GM23338 (cell line): ENCODE data around the gene MRPL38. TPM values are rescaled to one million over a fixed set of nuclear protein-coding genes. Genes with fewer than 3 reads are reported as not detected.

Experiments
- ATAC-seq: fragments of 200-7000 bp; cut with Tn5 transposase; 3 replicates; pipeline ENCODE4 v1.9.1; 2020
- DNase-seq: peaks from one replicate; pipeline ENCODE4 v3.0.0-alpha.2; 2015; ENCODE audit warnings: low spot score
- H2AFZ ChIP-seq: fragments of 200-600 bp; sonication (generic); 2 replicates; pipeline ENCODE4 v1.8.0; 2016; ENCODE audit warnings: antibody characterized with exemption, mild to moderate bottlenecking, moderate library complexity
- H3F3A ChIP-seq: fragments of 200-600 bp; sonication (generic); replicated peaks from 2 replicates; pipeline ENCODE4 v1.8.0; 2017; ENCODE audit warnings: antibody characterized with exemption, mixed run types, low read depth
- H3K27ac ChIP-seq: fragments of 200-600 bp; sonication (generic); 2 replicates; pipeline ENCODE4 v1.6.1; 2016; ENCODE audit warnings: low read depth
- H3K27me3 ChIP-seq: fragments of 200-600 bp; sonication (generic); 2 replicates; pipeline ENCODE4 v1.8.0; 2016; ENCODE audit warnings: mild to moderate bottlenecking, mixed run types, moderate library complexity; ENCODE audit not compliant: insufficient read depth
- H3K36me3 ChIP-seq: fragments of 200-600 bp; sonication (generic); 2 replicates; pipeline ENCODE4 v1.8.0; 2016; ENCODE audit warnings: mild to moderate bottlenecking; ENCODE audit not compliant: insufficient read depth
- H3K4me1 ChIP-seq: fragments of 200-600 bp; sonication (generic); 2 replicates; pipeline ENCODE4 v1.8.0; 2016; ENCODE audit warnings: mild to moderate bottlenecking, moderate library complexity; ENCODE audit not compliant: insufficient read depth
- H3K4me2 ChIP-seq: fragments of 200-600 bp; sonication (generic); 2 replicates; pipeline ENCODE4 v1.7.1; 2017; ENCODE audit warnings: mixed run types
- H3K4me3 ChIP-seq: fragments of 200-600 bp; sonication (generic); 2 replicates; pipeline ENCODE4 v1.6.1; 2016; ENCODE audit warnings: mixed run types
- H3K79me2 ChIP-seq: fragments of 200-600 bp; sonication (generic); replicated peaks from 2 replicates; pipeline ENCODE4 v1.8.0; 2017; ENCODE audit warnings: mild to moderate bottlenecking; ENCODE audit not compliant: insufficient read depth
- H3K9me2 ChIP-seq: fragments of 200-600 bp; sonication (generic); 2 replicates; pipeline ENCODE4 v1.8.0; 2017; ENCODE audit not compliant: insufficient read depth
- H4K20me1 ChIP-seq: fragments of 200-600 bp; sonication (generic); replicated peaks from 2 replicates; pipeline ENCODE4 v1.8.0; 2017; ENCODE audit warnings: mild to moderate bottlenecking; ENCODE audit not compliant: insufficient read depth
- H3K27ac Mint-ChIP-seq: 2 replicates; pipeline ENCODE4 v1.8.0; 2020; ENCODE audit warnings: inconsistent platforms, mild to moderate bottlenecking, moderate library complexity, mixed read lengths
- H3K27me3 Mint-ChIP-seq: 3 replicates; pipeline ENCODE4 v1.8.0; 2022; ENCODE audit warnings: low read depth, mild to moderate bottlenecking, moderate library complexity, mixed read lengths, inconsistent platforms; ENCODE audit not compliant: insufficient read depth, poor library complexity
- H3K36me3 Mint-ChIP-seq: 3 replicates; pipeline ENCODE4 v1.8.0; 2021; ENCODE audit warnings: low read depth, mild to moderate bottlenecking, inconsistent platforms, moderate library complexity, mixed read lengths
- H3K4me1 Mint-ChIP-seq: 3 replicates; pipeline ENCODE4 v1.8.0; 2020; ENCODE audit warnings: mild to moderate bottlenecking, inconsistent platforms, mixed read lengths
- H3K4me3 Mint-ChIP-seq: 3 replicates; pipeline ENCODE4 v1.8.0; 2021; ENCODE audit warnings: moderate library complexity, mild to moderate bottlenecking, inconsistent platforms, mixed read lengths
- H3K9me3 Mint-ChIP-seq: 3 replicates; pipeline ENCODE4 v1.8.0; 2020; ENCODE audit warnings: moderate library complexity, mild to moderate bottlenecking, inconsistent platforms, mixed read lengths
- CREB1 ChIP-seq: fragments of 250-450 bp; sonication (Bioruptor Pico); IDR thresholded peaks from 2 replicates; pipeline ENCODE4 v1.5.0; 2020; ENCODE audit warnings: low read depth, mild to moderate bottlenecking, moderate library complexity
- EZH2 ChIP-seq: fragments of 200-600 bp; sonication (generic); IDR thresholded peaks from one replicate; pipeline ENCODE4 v1.8.0; 2017; ENCODE audit warnings: antibody characterized with exemption, mild to moderate bottlenecking, low read depth; ENCODE audit not compliant: unreplicated experiment
- EZH2phosphoT487 ChIP-seq: fragments of 200-600 bp; sonication (generic); IDR thresholded peaks from one replicate; pipeline ENCODE4 v1.8.1; 2018; ENCODE audit warnings: antibody characterized with exemption; ENCODE audit not compliant: unreplicated experiment
- JUNB ChIP-seq: IDR thresholded peaks from one replicate; pipeline ENCODE4 v1.6.1; 2016; ENCODE audit warnings: antibody characterized with exemption; ENCODE audit not compliant: unreplicated experiment
- NANOG ChIP-seq: IDR thresholded peaks from 2 replicates; pipeline ENCODE4 v1.6.1; 2016; ENCODE audit warnings: antibody characterized with exemption, borderline replicate concordance
- POLR2AphosphoS5 ChIP-seq: IDR thresholded peaks from 2 replicates; pipeline ENCODE4 v1.6.1; 2016; ENCODE audit warnings: antibody characterized with exemption, low read depth
- STAT1 ChIP-seq: IDR thresholded peaks from one replicate; pipeline ENCODE4 v1.6.1; 2016; ENCODE audit warnings: antibody characterized with exemption; ENCODE audit not compliant: unreplicated experiment
- ZNF331 ChIP-seq: fragments of 250-450 bp; sonication (Bioruptor Pico); IDR thresholded peaks from 2 replicates; pipeline ENCODE4 v1.5.0; 2020; ENCODE audit warnings: low read depth, mild to moderate bottlenecking, moderate library complexity
- ZNF462 ChIP-seq: fragments of 250-450 bp; sonication (Bioruptor Pico); IDR thresholded peaks from 2 replicates; pipeline ENCODE4 v1.5.0; 2020; ENCODE audit warnings: mild to moderate bottlenecking, moderate library complexity
- polyA plus RNA-seq: library from polyadenylated mRNA; unstranded; fragments of >200 nt; fragmentation: Nextera tagmentation; extraction: Ambion mirVana; gene quantifications from 2 replicates; pipeline ENCODE4 v1.2.1, GENCODE V29; 2016
- total RNA-seq: library from RNA; depleted of rRNA; stranded (reverse); fragments of >200 nt; shearing (Covaris generic); gene quantifications from 2 replicates; pipeline ENCODE4 v1.2.3, GENCODE V29; 2014
- TF ChIP-seq, protein P1 (sequence below), 2 experiments: fragments of 200-600 bp in 1 of 2; sonication (generic) in 1 of 2; conservative IDR thresholded peaks; 2 replicates each; pipeline versions ENCODE4 v1.5.1 to v1.6.1; 2016 to 2017; ENCODE audit warnings: antibody characterized with exemption in 2 of 2, low read depth in 2 of 2, mild to moderate bottlenecking in 2 of 2, moderate library complexity in 1 of 2
- TF ChIP-seq, protein P2 (sequence below): IDR thresholded peaks from one replicate; pipeline ENCODE4 v1.6.1; 2018; ENCODE audit warnings: antibody characterized with exemption; ENCODE audit not compliant: unreplicated experiment
- TF ChIP-seq, protein P3 (sequence below): IDR thresholded peaks from 2 replicates; pipeline ENCODE4 v1.6.1; 2016; ENCODE audit warnings: antibody characterized with exemption

MRPL38 gene
- total and polyA plus RNA-seq, 2 experiments from 2014 or later = 63.6 to 90.0 TPM

- H3K4me1 ChIP-seq = peaks cover 16% of the 10 kb centered on the region; the same call in 1 of the 2 replicates
- H4K20me1 ChIP-seq = no peaks in the 10 kb centered on the region
- peaks cover 24% of the 10 kb centered on the region for H3F3A ChIP-seq
- peaks cover 38% of the 10 kb centered on the region for H3K27me3 Mint-ChIP-seq
- H3K36me3 Mint-ChIP-seq = no peaks in the 10 kb centered on the region; the same call in 2 of the 3 replicates
- no peak for TF ChIP-seq JUNB
- TF ChIP-seq, protein P1, sequence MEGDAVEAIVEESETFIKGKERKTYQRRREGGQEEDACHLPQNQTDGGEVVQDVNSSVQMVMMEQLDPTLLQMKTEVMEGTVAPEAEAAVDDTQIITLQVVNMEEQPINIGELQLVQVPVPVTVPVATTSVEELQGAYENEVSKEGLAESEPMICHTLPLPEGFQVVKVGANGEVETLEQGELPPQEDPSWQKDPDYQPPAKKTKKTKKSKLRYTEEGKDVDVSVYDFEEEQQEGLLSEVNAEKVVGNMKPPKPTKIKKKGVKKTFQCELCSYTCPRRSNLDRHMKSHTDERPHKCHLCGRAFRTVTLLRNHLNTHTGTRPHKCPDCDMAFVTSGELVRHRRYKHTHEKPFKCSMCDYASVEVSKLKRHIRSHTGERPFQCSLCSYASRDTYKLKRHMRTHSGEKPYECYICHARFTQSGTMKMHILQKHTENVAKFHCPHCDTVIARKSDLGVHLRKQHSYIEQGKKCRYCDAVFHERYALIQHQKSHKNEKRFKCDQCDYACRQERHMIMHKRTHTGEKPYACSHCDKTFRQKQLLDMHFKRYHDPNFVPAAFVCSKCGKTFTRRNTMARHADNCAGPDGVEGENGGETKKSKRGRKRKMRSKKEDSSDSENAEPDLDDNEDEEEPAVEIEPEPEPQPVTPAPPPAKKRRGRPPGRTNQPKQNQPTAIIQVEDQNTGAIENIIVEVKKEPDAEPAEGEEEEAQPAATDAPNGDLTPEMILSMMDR (conservative IDR thresholded peaks at IDR 0.05; ENCODE audit: low read depth in 2 of 2) = no peak
- TF ChIP-seq ZNF331 (CRISPR knock-in tag) = no peak
- TF ChIP-seq CREB1 (CRISPR knock-in tag) = no peak
- TF ChIP-seq ZNF462 (CRISPR knock-in tag) = no peak
- no peak for TF ChIP-seq POLR2AphosphoS5
- no peak for TF ChIP-seq EZH2phosphoT487
- TF ChIP-seq STAT1 = no peak
- TF ChIP-seq, protein P2, sequence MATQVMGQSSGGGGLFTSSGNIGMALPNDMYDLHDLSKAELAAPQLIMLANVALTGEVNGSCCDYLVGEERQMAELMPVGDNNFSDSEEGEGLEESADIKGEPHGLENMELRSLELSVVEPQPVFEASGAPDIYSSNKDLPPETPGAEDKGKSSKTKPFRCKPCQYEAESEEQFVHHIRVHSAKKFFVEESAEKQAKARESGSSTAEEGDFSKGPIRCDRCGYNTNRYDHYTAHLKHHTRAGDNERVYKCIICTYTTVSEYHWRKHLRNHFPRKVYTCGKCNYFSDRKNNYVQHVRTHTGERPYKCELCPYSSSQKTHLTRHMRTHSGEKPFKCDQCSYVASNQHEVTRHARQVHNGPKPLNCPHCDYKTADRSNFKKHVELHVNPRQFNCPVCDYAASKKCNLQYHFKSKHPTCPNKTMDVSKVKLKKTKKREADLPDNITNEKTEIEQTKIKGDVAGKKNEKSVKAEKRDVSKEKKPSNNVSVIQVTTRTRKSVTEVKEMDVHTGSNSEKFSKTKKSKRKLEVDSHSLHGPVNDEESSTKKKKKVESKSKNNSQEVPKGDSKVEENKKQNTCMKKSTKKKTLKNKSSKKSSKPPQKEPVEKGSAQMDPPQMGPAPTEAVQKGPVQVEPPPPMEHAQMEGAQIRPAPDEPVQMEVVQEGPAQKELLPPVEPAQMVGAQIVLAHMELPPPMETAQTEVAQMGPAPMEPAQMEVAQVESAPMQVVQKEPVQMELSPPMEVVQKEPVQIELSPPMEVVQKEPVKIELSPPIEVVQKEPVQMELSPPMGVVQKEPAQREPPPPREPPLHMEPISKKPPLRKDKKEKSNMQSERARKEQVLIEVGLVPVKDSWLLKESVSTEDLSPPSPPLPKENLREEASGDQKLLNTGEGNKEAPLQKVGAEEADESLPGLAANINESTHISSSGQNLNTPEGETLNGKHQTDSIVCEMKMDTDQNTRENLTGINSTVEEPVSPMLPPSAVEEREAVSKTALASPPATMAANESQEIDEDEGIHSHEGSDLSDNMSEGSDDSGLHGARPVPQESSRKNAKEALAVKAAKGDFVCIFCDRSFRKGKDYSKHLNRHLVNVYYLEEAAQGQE = no peak
- no peak for TF ChIP-seq EZH2
- TF ChIP-seq, protein P3, sequence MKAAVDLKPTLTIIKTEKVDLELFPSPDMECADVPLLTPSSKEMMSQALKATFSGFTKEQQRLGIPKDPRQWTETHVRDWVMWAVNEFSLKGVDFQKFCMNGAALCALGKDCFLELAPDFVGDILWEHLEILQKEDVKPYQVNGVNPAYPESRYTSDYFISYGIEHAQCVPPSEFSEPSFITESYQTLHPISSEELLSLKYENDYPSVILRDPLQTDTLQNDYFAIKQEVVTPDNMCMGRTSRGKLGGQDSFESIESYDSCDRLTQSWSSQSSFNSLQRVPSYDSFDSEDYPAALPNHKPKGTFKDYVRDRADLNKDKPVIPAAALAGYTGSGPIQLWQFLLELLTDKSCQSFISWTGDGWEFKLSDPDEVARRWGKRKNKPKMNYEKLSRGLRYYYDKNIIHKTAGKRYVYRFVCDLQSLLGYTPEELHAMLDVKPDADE = no peak
- TF ChIP-seq NANOG = no peak
- DNase-seq (no peak), ATAC-seq (no peak)
- H3K27me3 ChIP-seq = peaks cover 35% of the 10 kb centered on the region
- H3K27ac ChIP-seq = no peak overlapping the region
- no peaks in the 10 kb centered on the region for H3K79me2 ChIP-seq
- H3K4me3 ChIP-seq = no peak overlapping the region
- no peaks in the 10 kb centered on the region for H3K9me2 ChIP-seq
- no peak overlapping the region for H2AFZ ChIP-seq
- no peak overlapping the region for H3K4me3 Mint-ChIP-seq
- H3K4me1 Mint-ChIP-seq = peaks cover 23% of the 10 kb centered on the region
- no peaks in the 10 kb centered on the region for H3K9me3 Mint-ChIP-seq
- no peak overlapping the region for H3K4me2 ChIP-seq
- no peaks in the 10 kb centered on the region for H3K36me3 ChIP-seq
- H3K27ac Mint-ChIP-seq = no peak overlapping the region
Observed at GRCh38 chr17:75874323-75875181, 30.1 kb downstream of the MRPL38 start.
